Myocyte (in vitro differentiated cells): ENCODE data around the gene TM4SF20. TPM values are rescaled to one million over a fixed set of nuclear protein-coding genes. Genes with fewer than 3 reads are reported as not detected.
"Not testable (repeated sequence)": the region's sequence is repeated elsewhere in the genome, so short reads cannot be mapped to it uniquely, and the experiment has no call there.

Experiments used
- DNase-seq: peaks from one replicate; pipeline ENCODE4 v3.0.0-alpha.2; 2012; ENCODE audit warnings: low read depth
- total RNA-seq: library from RNA; depleted of rRNA; stranded (reverse); fragments of >200 nt; gene quantifications from 2 replicates; pipeline ENCODE4 v1.2.3, GENCODE V29; 2014

The TM4SF20 gene
- total RNA-seq, 1 donor from 2014 or later = not detected

GRCh38 chr2:227398684-227399670 is 19.9 kb upstream of the TM4SF20 start:
- no peak for DNase-seq

GRCh38 chr2:227397562-227397961 is 18.5 kb upstream of the TM4SF20 start:
- no peak for DNase-seq

DNA sequence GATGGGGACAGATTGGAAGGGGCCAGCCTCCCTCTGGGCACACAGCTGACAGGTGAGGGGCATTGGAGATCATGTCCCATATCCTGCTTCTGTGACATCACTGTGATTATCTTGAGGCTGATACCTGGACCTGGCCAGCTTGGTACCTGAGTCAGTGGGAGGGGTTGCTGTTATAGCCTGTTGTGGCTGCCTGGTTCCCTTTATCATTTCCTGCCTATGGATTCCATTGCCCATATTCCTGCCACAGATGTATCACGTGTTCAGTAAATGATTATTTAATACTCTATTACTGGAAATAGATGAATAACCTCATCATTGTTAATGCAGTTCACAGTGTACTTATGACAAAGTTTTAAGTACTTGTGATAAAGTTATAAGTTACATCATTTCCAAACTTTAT is 16.4 kb upstream of the TM4SF20 start:
- DNase-seq = no peak

- DNase-seq = no peak
These were observed 15.3 kb upstream of the TM4SF20 start for GRCh38 chr2:227394401-227394800.

- no peak for DNase-seq
These were observed 11.6 kb upstream of the TM4SF20 start for GRCh38 chr2:227390468-227391256.

DNA sequence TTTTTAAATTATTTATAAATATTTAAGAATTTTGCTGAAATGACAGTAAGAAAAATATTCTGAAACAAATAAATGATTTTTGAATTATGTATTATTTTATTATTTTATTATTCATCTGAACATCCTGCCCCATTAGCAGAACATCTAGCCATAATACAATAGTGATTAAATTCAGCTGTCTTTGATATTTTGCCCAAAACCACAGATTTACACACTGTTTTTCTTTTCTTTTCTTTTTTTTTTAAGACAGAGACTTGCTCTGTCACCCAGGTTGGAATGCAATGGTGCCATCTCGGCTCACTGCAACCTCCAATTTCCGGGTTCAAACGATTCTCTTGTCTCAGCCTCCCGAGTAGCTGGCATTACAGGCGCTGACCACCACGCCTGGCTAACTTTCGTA is 10.6 kb upstream of the TM4SF20 start:
- no peak for DNase-seq

GRCh38 chr2:227389231-227389630 is 10.1 kb upstream of the TM4SF20 start:
- DNase-seq = no peak

GRCh38 chr2:227388537-227389011 is 9.5 kb upstream of the TM4SF20 start:
- peak; percentile 54 for DNase-seq

DNA sequence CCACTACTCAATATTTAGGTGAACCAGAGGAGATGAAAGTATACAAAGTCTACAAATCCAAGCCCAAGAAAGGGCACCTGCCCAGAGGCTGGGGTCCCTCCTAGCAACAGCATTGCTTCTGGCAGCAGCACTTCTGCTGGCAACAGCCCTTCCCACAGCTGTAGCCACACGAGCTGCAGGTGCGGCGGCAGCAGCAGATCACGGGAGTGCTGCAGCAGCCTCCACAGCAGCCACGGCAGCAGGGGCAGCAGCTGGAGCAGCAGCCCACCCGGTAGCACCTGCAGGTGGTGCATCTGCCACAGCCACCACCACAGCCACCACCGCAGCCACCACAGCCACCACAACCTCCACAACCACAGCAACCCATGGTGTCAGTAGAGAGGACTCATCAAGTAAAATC is 8.5 kb upstream of the TM4SF20 start, which contains the start of gene SCYGR1:
Gene SCYGR1 (minus strand): TSS at position 367 of the 400 bp plus-strand sequence. CDS start 0 bp downstream, at position 367.
- DNase-seq = not testable (repeated sequence)

- no peak for DNase-seq
These were observed 7.5 kb upstream of the TM4SF20 start for GRCh38 chr2:227386630-227387029.

DNA sequence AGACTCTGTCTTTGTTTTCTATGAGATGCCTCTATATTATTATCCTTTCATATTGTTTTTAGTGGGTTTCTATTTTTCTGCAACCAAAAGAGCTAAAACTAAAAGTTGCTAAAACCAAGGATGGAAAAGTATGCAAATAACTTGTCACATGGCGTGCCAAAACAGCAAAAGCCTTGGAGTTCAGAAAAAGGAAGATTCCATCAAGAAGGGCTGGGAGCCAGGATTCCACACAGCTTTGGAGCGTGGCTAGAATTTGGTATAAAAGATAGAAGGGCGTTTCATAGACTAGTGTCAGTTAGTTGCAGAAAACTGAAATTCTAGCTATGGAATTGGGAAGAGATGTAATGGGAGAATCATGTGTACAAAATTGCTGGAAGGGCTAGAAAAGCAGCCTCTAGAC is 4.6 kb upstream of the TM4SF20 start:
- DNase-seq = no peak

- not testable (repeated sequence) for DNase-seq
These were observed 3.2 kb upstream of the TM4SF20 start for GRCh38 chr2:227382241-227382835.

- DNase-seq = no peak
These were observed 729 bp downstream of the TM4SF20 start for GRCh38 chr2:227378371-227378782.

GRCh38 chr2:227377467-227378351 is 1.4 kb downstream of the TM4SF20 start:
- no peak for DNase-seq

DNA sequence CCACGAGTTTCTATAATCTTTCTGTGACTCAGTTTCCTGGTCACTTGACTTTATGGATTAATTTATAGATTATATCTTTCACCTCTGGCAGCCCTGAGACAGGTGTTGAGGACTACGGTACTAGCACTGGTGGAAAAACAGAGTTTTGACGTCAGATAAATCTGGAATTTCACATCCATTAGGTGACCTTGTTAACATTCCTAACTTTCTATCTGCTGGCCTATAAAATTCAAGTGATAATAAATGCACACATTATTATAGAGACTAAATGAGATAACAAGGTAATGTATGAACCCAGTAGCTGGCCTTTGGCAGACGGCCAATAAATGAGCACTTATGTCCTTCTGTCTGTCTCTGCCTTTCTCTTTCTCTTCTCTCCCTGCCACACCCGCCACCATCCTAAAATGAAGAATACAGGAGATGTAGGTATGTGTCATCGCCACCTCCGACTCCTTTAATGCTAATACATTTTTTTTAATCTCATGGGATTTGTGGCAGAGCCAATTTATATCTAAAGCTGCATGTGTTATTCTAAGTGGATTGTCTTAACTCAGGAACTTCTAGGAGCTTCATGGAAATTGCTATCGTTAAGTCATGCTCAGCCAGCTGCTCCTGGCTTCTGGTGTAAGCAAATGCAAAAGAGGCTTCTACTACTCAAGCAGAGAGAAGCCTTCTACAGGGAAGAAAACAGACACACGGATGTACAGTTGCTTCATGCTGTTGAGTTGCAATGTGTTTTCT is 2.3 kb downstream of the TM4SF20 start:
- peak; percentile 26 for DNase-seq

GRCh38 chr2:227374158-227374557 is 4.9 kb downstream of the TM4SF20 start:
- DNase-seq = no peak

GRCh38 chr2:227373389-227373788 is 5.7 kb downstream of the TM4SF20 start:
- DNase-seq = no peak

DNA sequence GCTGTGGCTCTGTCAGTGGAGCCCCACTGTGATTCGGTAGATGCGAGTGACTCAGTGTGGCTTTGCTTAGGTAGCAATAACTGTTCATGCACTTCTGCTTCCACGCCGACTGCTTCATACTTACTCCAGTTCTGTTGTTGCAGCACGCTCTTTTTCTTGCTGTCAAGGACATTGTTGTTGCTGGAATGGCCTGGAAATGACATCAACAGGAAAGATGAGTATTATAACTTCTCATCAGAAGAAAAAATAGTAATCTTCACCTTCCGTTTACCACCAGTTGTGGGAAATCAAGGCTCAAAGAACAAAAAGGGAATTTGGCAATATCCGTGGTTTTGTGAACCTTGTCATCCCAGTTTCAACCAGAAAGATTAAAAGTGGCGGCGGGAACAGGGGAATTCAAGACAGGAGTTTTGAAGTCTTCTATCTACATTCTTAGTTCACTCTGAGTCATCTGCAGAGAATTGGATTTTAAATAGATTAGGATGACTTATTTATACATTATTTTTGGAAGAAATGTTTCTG is 8.3 kb downstream of the TM4SF20 start:
- no peak for DNase-seq

GRCh38 chr2:227370092-227370491 is 9.0 kb downstream of the TM4SF20 start:
- DNase-seq = no peak
